NT2/D1 (cell line): ENCODE data around the gene ADAMTSL2.

ENCODE experiments used
- DNase-seq: peaks from one replicate; pipeline ENCODE4 v3.0.0-alpha.2; 2011; ENCODE audit warnings: low read depth, low spot score
- H3K27me3 ChIP-seq: 2 replicates; pipeline ENCODE4 v1.6.0; 2011; ENCODE audit warnings: mild to moderate bottlenecking; ENCODE audit not compliant: insufficient read length, insufficient read depth
- H3K36me3 ChIP-seq: 2 replicates; pipeline ENCODE4 v1.6.1; 2011; ENCODE audit warnings: mild to moderate bottlenecking, low read length, mixed read lengths; ENCODE audit not compliant: insufficient read depth, insufficient read length
- H3K4me1 ChIP-seq: 2 replicates; pipeline ENCODE4 v1.5.1; 2011; ENCODE audit not compliant: insufficient read depth, insufficient read length
- H3K4me3 ChIP-seq: 2 replicates; pipeline ENCODE4 v1.5.1; 2011; ENCODE audit warnings: low read depth; ENCODE audit not compliant: insufficient read length
- H3K9ac ChIP-seq: 2 replicates; pipeline ENCODE4 v1.6.0; 2011; ENCODE audit warnings: low read depth; ENCODE audit not compliant: insufficient read length
- H3K9me3 ChIP-seq: 2 replicates; pipeline ENCODE4 v1.5.1; 2011; ENCODE audit warnings: mild to moderate bottlenecking, low read length; ENCODE audit not compliant: insufficient read depth
- SUZ12 ChIP-seq: IDR thresholded peaks from 2 replicates; pipeline ENCODE4 v1.6.1; 2011; ENCODE audit not compliant: insufficient read length, insufficient read depth; ENCODE audit errors: extremely low read depth
- YY1 ChIP-seq: IDR thresholded peaks from 2 replicates; pipeline ENCODE4 v1.6.1; 2011; ENCODE audit not compliant: insufficient read length, insufficient read depth
- ZNF274 ChIP-seq: IDR thresholded peaks from 2 replicates; pipeline ENCODE4 v1.6.1; 2011; ENCODE audit warnings: mild to moderate bottlenecking, low read depth, low read length

Gene ADAMTSL2

DNA sequence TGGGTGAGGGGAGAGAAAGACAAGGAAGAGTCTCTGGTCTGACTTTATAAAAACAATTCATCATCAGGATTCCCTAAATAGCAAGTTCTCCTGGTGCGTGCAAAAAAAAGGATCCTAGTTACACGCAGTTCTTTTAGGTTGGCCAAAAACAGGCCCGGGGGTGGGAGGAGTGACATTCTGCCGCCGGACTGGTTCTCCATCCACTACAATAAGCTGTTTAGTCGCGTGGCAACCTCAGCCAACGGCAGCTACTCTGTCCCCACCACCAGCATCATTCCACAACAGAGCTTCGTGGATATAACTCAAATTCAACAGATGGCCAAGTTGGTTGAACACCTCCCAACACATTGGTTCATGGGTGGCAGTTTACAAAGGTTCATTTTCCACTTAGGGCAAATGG is 77.5 kb downstream of the ADAMTSL2 start:
- Histone ChIP-seq H3K4me1 (peaks cover 14% of the 10 kb centered on the region), H3K9me3 (no peaks in the 10 kb centered on the region), H3K36me3 (no peaks in the 10 kb centered on the region), H3K27me3 (peaks cover 72% of the 10 kb centered on the region), H3K4me3 (no peak overlapping the region), H3K9ac (no peak overlapping the region)
- DNase-seq = no peak
- TF ChIP-seq SUZ12 = no peak
- no peak for TF ChIP-seq YY1
- TF ChIP-seq ZNF274 = no peak

GRCh38 chr9:133612816-133613215 is 78.3 kb downstream of the ADAMTSL2 start:
- Histone ChIP-seq H3K9me3 (no peaks in the 10 kb centered on the region), H3K36me3 (no peaks in the 10 kb centered on the region), H3K9ac (no peak overlapping the region), H3K27me3 (peaks cover 72% of the 10 kb centered on the region), H3K4me1 (peaks cover 10% of the 10 kb centered on the region), H3K4me3 (no peak overlapping the region)
- no peak for DNase-seq
- TF ChIP-seq ZNF274 (no peak), SUZ12 (no peak), YY1 (no peak)

DNA sequence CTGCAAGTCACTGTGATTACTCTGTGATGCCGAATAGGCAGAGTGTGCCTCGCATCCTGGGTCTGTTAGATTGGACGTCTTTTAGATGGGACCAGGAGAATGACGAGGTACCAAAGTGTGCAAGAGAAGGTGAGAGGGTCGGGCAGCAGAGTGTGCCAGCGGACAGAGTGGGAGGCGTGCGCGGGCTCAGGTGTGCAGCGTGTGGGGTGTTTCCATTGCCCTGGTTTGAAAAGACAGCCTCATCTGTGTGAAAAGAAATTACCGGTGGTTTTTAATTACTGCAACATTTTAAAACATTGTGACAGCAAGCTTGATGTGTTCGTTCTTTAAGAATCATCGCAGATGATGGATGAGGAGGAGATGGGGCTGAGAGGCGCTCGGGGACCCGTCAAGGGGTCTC is 78.9 kb downstream of the ADAMTSL2 start:
- peaks cover 10% of the 10 kb centered on the region for H3K4me1 ChIP-seq
- DNase-seq = no peak
- TF ChIP-seq ZNF274 (no peak), YY1 (no peak), SUZ12 (no peak)
- no peak overlapping the region for H3K9ac ChIP-seq
- H3K27me3 ChIP-seq = peaks cover 69% of the 10 kb centered on the region
- no peaks in the 10 kb centered on the region for H3K36me3 ChIP-seq
- no peak overlapping the region for H3K4me3 ChIP-seq
- no peaks in the 10 kb centered on the region for H3K9me3 ChIP-seq

DNA sequence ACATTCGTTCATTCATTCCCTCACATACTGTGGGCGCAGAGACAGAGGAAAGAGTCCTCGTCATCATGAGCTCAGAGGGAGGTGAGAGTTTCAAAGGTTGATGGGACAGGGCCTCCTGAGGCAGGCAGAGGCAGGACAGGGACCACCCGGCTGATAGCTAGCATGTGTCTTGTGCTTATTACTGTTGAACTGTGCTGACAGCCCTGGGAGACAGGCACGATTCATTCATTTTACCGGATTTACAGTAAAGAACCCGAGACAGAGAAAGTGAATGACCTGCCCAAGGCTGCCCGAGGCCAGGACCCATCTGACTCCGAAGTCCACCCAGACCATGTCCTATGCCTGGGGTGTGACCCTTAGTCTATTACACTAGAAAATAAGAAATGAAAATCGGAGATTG is 79.6 kb downstream of the ADAMTSL2 start:
- peaks cover 10% of the 10 kb centered on the region for H3K4me1 ChIP-seq
- no peak overlapping the region for H3K9ac ChIP-seq
- no peak overlapping the region for H3K4me3 ChIP-seq
- no peaks in the 10 kb centered on the region for H3K36me3 ChIP-seq
- DNase-seq = no peak
- no peak for TF ChIP-seq ZNF274
- no peak for TF ChIP-seq YY1
- H3K9me3 ChIP-seq = no peaks in the 10 kb centered on the region
- peaks cover 63% of the 10 kb centered on the region for H3K27me3 ChIP-seq

GRCh38 chr9:133614678-133615077 is 80.2 kb downstream of the ADAMTSL2 start:
- Histone ChIP-seq H3K36me3 (no peaks in the 10 kb centered on the region), H3K4me1 (peaks cover 9% of the 10 kb centered on the region), H3K9ac (no peak overlapping the region), H3K9me3 (no peaks in the 10 kb centered on the region), H3K27me3 (peaks cover 58% of the 10 kb centered on the region), H3K4me3 (no peak overlapping the region)
- TF ChIP-seq YY1 (no peak), SUZ12 (no peak), ZNF274 (no peak)
- no peak for DNase-seq

GRCh38 chr9:133615186-133615585 is 80.7 kb downstream of the ADAMTSL2 start:
- no peak overlapping the region for H3K4me3 ChIP-seq
- no peak for TF ChIP-seq SUZ12
- TF ChIP-seq ZNF274 = no peak
- TF ChIP-seq YY1 = no peak
- H3K4me1 ChIP-seq = peaks cover 7% of the 10 kb centered on the region
- H3K9me3 ChIP-seq = no peaks in the 10 kb centered on the region
- DNase-seq = no peak
- peaks cover 53% of the 10 kb centered on the region for H3K27me3 ChIP-seq
- no peaks in the 10 kb centered on the region for H3K36me3 ChIP-seq
- peak overlapping the region; percentile 17 for H3K9ac ChIP-seq

DNA sequence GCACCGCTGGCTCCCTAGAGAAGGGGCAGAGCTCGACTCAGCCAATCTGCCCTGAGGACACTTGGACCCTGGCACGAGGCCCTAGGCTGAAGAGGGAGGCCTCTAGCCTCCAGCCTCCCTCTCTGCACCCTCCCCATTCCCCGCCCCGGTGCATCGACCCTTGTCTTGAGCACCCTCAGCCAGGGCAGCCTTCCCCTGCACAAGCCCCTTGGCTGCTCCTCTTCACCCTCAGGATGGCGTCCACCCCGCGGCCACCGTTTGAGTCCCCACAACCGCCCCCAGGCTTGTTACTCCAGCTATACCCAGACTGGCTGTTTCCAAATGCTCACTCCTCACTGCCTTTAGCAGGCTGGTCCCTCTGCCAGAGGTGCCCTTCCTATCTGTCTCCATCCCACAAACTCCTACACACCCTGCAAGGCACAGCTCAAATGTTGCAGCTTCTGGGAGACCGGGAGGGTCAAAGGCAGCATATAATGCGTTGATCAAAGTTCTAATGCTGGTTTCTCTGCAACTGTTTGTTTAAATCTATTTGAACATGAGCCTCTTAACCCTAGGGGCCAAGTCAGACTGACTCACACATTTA is 81.2 kb downstream of the ADAMTSL2 start:
- H3K4me1 ChIP-seq = peaks cover 7% of the 10 kb centered on the region
- TF ChIP-seq ZNF274 = no peak
- TF ChIP-seq SUZ12 = no peak
- TF ChIP-seq YY1 = no peak
- peaks cover 49% of the 10 kb centered on the region for H3K27me3 ChIP-seq

More for the DNA sequence above, 81.2 kb downstream of the ADAMTSL2 start:
- Histone ChIP-seq H3K4me3 (no peak overlapping the region), H3K9ac (no peak overlapping the region), H3K36me3 (no peaks in the 10 kb centered on the region), H3K9me3 (no peaks in the 10 kb centered on the region)
- DNase-seq = no peak
